ENCODE measurements around the gene APOBEC3F. TPM values are rescaled to one million over a fixed set of nuclear protein-coding genes. Genes with fewer than 3 reads are reported as not detected.

Gene APOBEC3F
- total and polyA plus RNA-seq, 2 of the 13 experiments (the other 11 are each of a cell fraction or from before 2014, with no cell fraction given) = 2.9 to 3.7 TPM

- no peak overlapping the region for H3K27ac ChIP-seq (ENCODE audit: extremely low read length, insufficient read depth, low read length)
- no peak overlapping the region for H3K9ac ChIP-seq (ENCODE audit: insufficient read depth, low read depth, low read length)
- H2AFZ ChIP-seq (ENCODE audit: low read length) = no peak overlapping the region
- no peak overlapping the region; the same call in 1 of the 2 replicates for H3K4me2 ChIP-seq (ENCODE audit: low read depth, low read length)
- ATAC-seq = peak; percentile 92
- no TSS peak for BruUV-seq (replicated peaks)
- intact Hi-C loops (cut with micrococcal nuclease; ENCODE audit: unreplicated experiment) = loop anchor here (2.0 to 10.0 kb wide), 2 partner anchors 30 to 238 kb away; no protein-coding TSS in a partner anchor
- ChIA-PET CTCF (ENCODE audit: low intra/inter-chr PET ratio, low total read pairs) (interaction anchor here (0.9 to 3.4 kb wide), 8 partner anchors 12 to 234 kb away, joined by 3 to 23 read pairs (median 8); partner anchors contain the start of gene APOBEC3B), POLR2A (interaction anchor here (0.6 to 1.1 kb wide), 2 partner anchors 12 to 13 kb away, joined by 3 to 4 read pairs; no protein-coding TSS in a partner anchor)
- H3K4me1 ChIP-seq (ENCODE audit: insufficient read depth, low read length) = no peaks in the 10 kb centered on the region
- H3K9me3 ChIP-seq (ENCODE audit: low read length) = no peaks in the 10 kb centered on the region
- DNase-seq (ENCODE audit: low spot score) = peak; percentile 66
- no peak overlapping the region; a peak in 1 of 6 replicates for H3K4me3 ChIP-seq (replicated peaks in 1 of 3; ENCODE audit: insufficient read depth in 1 of 3, low read depth in 2 of 3, low read length in 3 of 3)
- in situ Hi-C loops (cut with HindIII; ENCODE audit: extremely low pct_ligation_motif_present, low pct_unique_long_range_greater_than_20kb) = loop anchor here (5.0 kb wide), 1 partner anchor 131 kb away; the partner anchor contains the start of gene CBX6
- WGBS (ENCODE audit: low lambda C conversion rate) = 7% methylated on average over 3 of the region's 7 CpGs
- no peaks in the 10 kb centered on the region for H3K79me2 ChIP-seq (ENCODE audit: insufficient read depth, low read length)
- no peaks in the 10 kb centered on the region for H3K36me3 ChIP-seq (replicated peaks in 1 of 2; ENCODE audit: control insufficient read depth in 1 of 2, insufficient read depth in 2 of 2, low read length in 2 of 2)
- no peaks in the 10 kb centered on the region for H4K20me1 ChIP-seq (ENCODE audit: insufficient read depth, low read length)
- FAIRE-seq = peak; percentile 70
- peaks cover 0 to 9% of the 10 kb centered on the region in 2 experiments; a peak in 2 of 5 replicates for H3K27me3 ChIP-seq (ENCODE audit: control insufficient read depth in 1 of 2, insufficient read depth in 2 of 2, low read length in 2 of 2)
- no peak for TF ChIP-seq CENPX (CRISPR knock-in tag; IDR thresholded peaks at IDR 0.05)
- TF ChIP-seq ZNF224 (CRISPR knock-in tag; IDR thresholded peaks at IDR 0.05) = no peak
- TF ChIP-seq KMT2A (CRISPR knock-in tag; IDR thresholded peaks at IDR 0.05) = no peak
- TF ChIP-seq ZNF496 (CRISPR knock-in tag; IDR thresholded peaks at IDR 0.05; ENCODE audit: insufficient replicate concordance) = no peak
- TF ChIP-seq SMC3 (IDR thresholded peaks at IDR 0.05; ENCODE audit: low read length) = peak; percentile 87
- TF ChIP-seq ETV5 (CRISPR knock-in tag; IDR thresholded peaks at IDR 0.05; ENCODE audit: borderline replicate concordance) = peak; percentile 16; the same call in 1 of the 2 replicates
- 0 out of 2 replicates have a peak, but pooled peaks have one; percentile 25 for TF ChIP-seq ELF3 (CRISPR knock-in tag; IDR thresholded peaks at IDR 0.05)
- no peak for TF ChIP-seq ZBTB34 (CRISPR knock-in tag; IDR thresholded peaks at IDR 0.05)
- TF ChIP-seq NAIF1 (CRISPR knock-in tag; IDR thresholded peaks at IDR 0.05; ENCODE audit: borderline replicate concordance) = no peak
- TF ChIP-seq RBAK (CRISPR knock-in tag; IDR thresholded peaks at IDR 0.05) = no peak
- TF ChIP-seq ZBTB21 (CRISPR knock-in tag; IDR thresholded peaks at IDR 0.05) = no peak
- TF ChIP-seq ZNF567 (CRISPR knock-in tag; IDR thresholded peaks at IDR 0.05; ENCODE audit: borderline replicate concordance) = no peak
- peak; percentile 82 for TF ChIP-seq ARID3A (IDR thresholded peaks at IDR 0.05; ENCODE audit: low read depth, low read length)
- no peak for TF ChIP-seq ZBTB44 (CRISPR knock-in tag; IDR thresholded peaks at IDR 0.05)
- no peak for TF ChIP-seq ZZZ3 (CRISPR knock-in tag; IDR thresholded peaks at IDR 0.05; ENCODE audit: borderline replicate concordance)
- TF ChIP-seq MYPOP (CRISPR knock-in tag; IDR thresholded peaks at IDR 0.05) = no peak
- peak; percentile 55; the same call in 1 of the 2 replicates for TF ChIP-seq RAD21 (CRISPR knock-in tag; IDR thresholded peaks at IDR 0.05)
- TF ChIP-seq ZNF570 (CRISPR knock-in tag; IDR thresholded peaks at IDR 0.05; ENCODE audit: borderline replicate concordance) = no peak
Measured at GRCh38 chr22:39003165-39003638, 37.5 kb upstream of the APOBEC3F start.
